HepG2 (cell line): ENCODE measurements around the gene MRPS25.

ENCODE experiments used
- EZH2 ChIP-seq: conservative IDR thresholded peaks from 2 replicates; pipeline ENCODE4 v1.6.1; 2012; ENCODE audit warnings: mild to moderate bottlenecking, low read depth, low read length, moderate library complexity
- SIN3A ChIP-seq: IDR thresholded peaks from 2 replicates; pipeline ENCODE4 v1.6.1; 2011; ENCODE audit warnings: low read depth, mild to moderate bottlenecking, control low read depth, low read length, borderline replicate concordance
- ZBTB49 ChIP-seq: sonication (generic); formaldehyde crosslinking; IDR thresholded peaks from 2 replicates; pipeline ENCODE4 v1.4.0; 2020; ENCODE audit warnings: missing genetic modification reagents, borderline replicate concordance
- ZNF121 ChIP-seq: sonication (generic); formaldehyde crosslinking; IDR thresholded peaks from 2 replicates; pipeline ENCODE4 v1.5.0; 2020; ENCODE audit warnings: mild to moderate bottlenecking, missing genetic modification reagents
- TF ChIP-seq, protein P1 (sequence below): sonication (generic); formaldehyde crosslinking; IDR thresholded peaks from 2 replicates; pipeline ENCODE4 v1.4.0; 2020; ENCODE audit warnings: missing genetic modification reagents
- TF ChIP-seq, protein P2 (sequence below): sonication (generic); formaldehyde crosslinking; IDR thresholded peaks from 2 replicates; pipeline ENCODE4 v1.5.0; 2020; ENCODE audit warnings: missing genetic modification reagents
- TF ChIP-seq, protein P3 (sequence below): sonication (generic); formaldehyde crosslinking; IDR thresholded peaks from 2 replicates; pipeline ENCODE4 v1.5.0; 2020; ENCODE audit warnings: mild to moderate bottlenecking, missing genetic modification reagents, moderate library complexity

DNA sequence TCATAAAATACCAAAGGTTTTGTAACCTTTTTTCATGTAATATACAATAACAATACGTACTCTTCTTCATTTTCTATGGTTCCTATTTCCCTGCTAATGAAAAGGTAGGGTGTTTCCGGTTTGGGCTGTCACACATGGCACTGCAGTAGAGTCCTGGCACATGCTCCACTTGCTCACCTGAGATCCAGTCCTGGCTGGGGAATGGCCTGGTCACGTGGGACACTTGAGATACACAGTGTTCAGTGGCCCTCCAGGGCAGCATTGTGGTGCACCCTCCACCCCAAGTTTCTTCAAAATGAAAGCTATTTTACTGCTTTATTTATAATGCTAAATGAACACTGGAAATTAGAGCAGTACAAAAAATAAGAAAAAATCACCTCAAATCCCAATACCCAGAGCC lies 23.2 kb downstream of the MRPS25 start:
- no peak for TF ChIP-seq EZH2
- TF ChIP-seq ZNF121 (CRISPR knock-in tag), result no peak
- no peak for TF ChIP-seq SIN3A
- TF ChIP-seq, protein P1, sequence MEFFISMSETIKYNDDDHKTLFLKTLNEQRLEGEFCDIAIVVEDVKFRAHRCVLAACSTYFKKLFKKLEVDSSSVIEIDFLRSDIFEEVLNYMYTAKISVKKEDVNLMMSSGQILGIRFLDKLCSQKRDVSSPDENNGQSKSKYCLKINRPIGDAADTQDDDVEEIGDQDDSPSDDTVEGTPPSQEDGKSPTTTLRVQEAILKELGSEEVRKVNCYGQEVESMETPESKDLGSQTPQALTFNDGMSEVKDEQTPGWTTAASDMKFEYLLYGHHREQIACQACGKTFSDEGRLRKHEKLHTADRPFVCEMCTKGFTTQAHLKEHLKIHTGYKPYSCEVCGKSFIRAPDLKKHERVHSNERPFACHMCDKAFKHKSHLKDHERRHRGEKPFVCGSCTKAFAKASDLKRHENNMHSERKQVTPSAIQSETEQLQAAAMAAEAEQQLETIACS (CRISPR knock-in tag), result no peak
- TF ChIP-seq ZBTB49 (CRISPR knock-in tag), result no peak
- TF ChIP-seq, protein P2, sequence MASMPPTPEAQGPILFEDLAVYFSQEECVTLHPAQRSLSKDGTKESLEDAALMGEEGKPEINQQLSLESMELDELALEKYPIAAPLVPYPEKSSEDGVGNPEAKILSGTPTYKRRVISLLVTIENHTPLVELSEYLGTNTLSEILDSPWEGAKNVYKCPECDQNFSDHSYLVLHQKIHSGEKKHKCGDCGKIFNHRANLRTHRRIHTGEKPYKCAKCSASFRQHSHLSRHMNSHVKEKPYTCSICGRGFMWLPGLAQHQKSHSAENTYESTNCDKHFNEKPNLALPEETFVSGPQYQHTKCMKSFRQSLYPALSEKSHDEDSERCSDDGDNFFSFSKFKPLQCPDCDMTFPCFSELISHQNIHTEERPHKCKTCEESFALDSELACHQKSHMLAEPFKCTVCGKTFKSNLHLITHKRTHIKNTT, result no peak
- TF ChIP-seq, protein P3, sequence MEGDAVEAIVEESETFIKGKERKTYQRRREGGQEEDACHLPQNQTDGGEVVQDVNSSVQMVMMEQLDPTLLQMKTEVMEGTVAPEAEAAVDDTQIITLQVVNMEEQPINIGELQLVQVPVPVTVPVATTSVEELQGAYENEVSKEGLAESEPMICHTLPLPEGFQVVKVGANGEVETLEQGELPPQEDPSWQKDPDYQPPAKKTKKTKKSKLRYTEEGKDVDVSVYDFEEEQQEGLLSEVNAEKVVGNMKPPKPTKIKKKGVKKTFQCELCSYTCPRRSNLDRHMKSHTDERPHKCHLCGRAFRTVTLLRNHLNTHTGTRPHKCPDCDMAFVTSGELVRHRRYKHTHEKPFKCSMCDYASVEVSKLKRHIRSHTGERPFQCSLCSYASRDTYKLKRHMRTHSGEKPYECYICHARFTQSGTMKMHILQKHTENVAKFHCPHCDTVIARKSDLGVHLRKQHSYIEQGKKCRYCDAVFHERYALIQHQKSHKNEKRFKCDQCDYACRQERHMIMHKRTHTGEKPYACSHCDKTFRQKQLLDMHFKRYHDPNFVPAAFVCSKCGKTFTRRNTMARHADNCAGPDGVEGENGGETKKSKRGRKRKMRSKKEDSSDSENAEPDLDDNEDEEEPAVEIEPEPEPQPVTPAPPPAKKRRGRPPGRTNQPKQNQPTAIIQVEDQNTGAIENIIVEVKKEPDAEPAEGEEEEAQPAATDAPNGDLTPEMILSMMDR (CRISPR knock-in tag), result no peak
